ENCODE measurements around the gene CDYL2.

DNA sequence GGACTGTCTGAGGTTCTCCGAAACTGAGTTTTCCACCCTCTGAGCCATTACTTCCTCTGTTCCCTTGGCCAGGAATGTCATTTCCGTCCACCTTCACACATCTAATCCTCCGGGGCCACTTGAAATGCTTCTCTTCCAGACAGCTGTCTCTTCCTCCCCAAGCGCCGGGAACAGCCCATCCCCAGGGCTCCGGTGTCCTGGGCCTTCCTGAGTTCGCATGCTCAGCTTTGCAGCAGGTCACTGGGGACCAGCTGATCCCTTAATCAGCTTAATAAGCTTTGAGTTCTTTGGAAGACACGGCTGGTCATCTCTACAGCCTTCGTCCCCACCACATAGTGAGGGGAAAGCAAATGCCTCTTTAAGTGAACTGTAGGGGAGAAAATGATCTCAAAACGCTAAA, 140.2 kb downstream of the CDYL2 start:
- TF ChIP-seq, protein P1, sequence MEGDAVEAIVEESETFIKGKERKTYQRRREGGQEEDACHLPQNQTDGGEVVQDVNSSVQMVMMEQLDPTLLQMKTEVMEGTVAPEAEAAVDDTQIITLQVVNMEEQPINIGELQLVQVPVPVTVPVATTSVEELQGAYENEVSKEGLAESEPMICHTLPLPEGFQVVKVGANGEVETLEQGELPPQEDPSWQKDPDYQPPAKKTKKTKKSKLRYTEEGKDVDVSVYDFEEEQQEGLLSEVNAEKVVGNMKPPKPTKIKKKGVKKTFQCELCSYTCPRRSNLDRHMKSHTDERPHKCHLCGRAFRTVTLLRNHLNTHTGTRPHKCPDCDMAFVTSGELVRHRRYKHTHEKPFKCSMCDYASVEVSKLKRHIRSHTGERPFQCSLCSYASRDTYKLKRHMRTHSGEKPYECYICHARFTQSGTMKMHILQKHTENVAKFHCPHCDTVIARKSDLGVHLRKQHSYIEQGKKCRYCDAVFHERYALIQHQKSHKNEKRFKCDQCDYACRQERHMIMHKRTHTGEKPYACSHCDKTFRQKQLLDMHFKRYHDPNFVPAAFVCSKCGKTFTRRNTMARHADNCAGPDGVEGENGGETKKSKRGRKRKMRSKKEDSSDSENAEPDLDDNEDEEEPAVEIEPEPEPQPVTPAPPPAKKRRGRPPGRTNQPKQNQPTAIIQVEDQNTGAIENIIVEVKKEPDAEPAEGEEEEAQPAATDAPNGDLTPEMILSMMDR (IDR thresholded peaks at IDR 0.05; ENCODE audit: low read depth, low read length) = no peak
- TF ChIP-seq EZH2phosphoT487 (IDR thresholded peaks at IDR 0.05; ENCODE audit: low read depth) = no peak
